ENCODE results near the gene P2RY4. TPM values are rescaled to one million over a fixed set of nuclear protein-coding genes. Genes with fewer than 3 reads are reported as not detected.

P2RY4 gene
- total and polyA plus RNA-seq, 2 of the 4 experiments (the other 2 are of a cell fraction): 0.14 TPM; not detected in 1

- Histone ChIP-seq H3K4me1 (ENCODE audit: control insufficient read depth, insufficient read depth, low read length) (no peaks in the 10 kb centered on the region; the same call in 1 of the 2 replicates), H4K5ac (ENCODE audit: low read depth, low read length) (no peak overlapping the region), H3K56ac (ENCODE audit: extremely low read depth, insufficient read depth, low read length) (no peak overlapping the region), H3K27ac (ENCODE audit: insufficient read depth, low read length) (no peak overlapping the region), H3K9ac (ENCODE audit: low read depth, low read length) (no peak overlapping the region), H2AK5ac (ENCODE audit: low read depth, low read length) (no peak overlapping the region), H3K14ac (replicated peaks; ENCODE audit: low read depth, low read length) (no peak overlapping the region), H4K20me1 (ENCODE audit: insufficient read depth, low read length) (no peaks in the 10 kb centered on the region), H3K4me3 (ENCODE audit: insufficient read depth, low read depth, low read length) (no peak overlapping the region), H3K18ac (ENCODE audit: low read depth, low read length) (no peak overlapping the region), H4K8ac (ENCODE audit: low read depth in 2 of 2, low read length in 2 of 2) (no peak overlapping the region), H3K9me1 (ENCODE audit: insufficient read depth, low read length) (no peaks in the 10 kb centered on the region), H2BK20ac (ENCODE audit: low read depth, low read length) (no peak overlapping the region), H2BK5ac (ENCODE audit: low read depth, low read length, poor library complexity, severe bottlenecking) (no peak overlapping the region), H4K91ac (ENCODE audit: insufficient read depth, low read depth, low read length) (no peak overlapping the region), H2BK15ac (ENCODE audit: low read depth, low read length) (no peak overlapping the region), H2AK9ac (replicated peaks; ENCODE audit: low read depth, low read length, poor library complexity) (no peak overlapping the region), H3K4me2 (ENCODE audit: low read depth, low read length) (no peak overlapping the region), H2AFZ (replicated peaks; ENCODE audit: low read length, poor library complexity) (no peak overlapping the region), H3K36me3 (ENCODE audit: control insufficient read depth, insufficient read depth, low read length) (no peaks in the 10 kb centered on the region), H3K9me3 (ENCODE audit: control insufficient read depth, insufficient read depth, low read length) (no peaks in the 10 kb centered on the region), H3K23ac (ENCODE audit: low read depth, low read length) (no peak overlapping the region), H3K4ac (ENCODE audit: low read depth, low read length) (no peak overlapping the region), H3K79me1 (ENCODE audit: low read depth in 1 of 2, low read length in 2 of 2) (no peaks in the 10 kb centered on the region), H3K27me3 (ENCODE audit: control insufficient read depth, insufficient read depth, low read length) (peaks cover 6% of the 10 kb centered on the region), H2BK120ac (ENCODE audit: low read depth, low read length) (no peak overlapping the region)
- TF ChIP-seq, protein P1, sequence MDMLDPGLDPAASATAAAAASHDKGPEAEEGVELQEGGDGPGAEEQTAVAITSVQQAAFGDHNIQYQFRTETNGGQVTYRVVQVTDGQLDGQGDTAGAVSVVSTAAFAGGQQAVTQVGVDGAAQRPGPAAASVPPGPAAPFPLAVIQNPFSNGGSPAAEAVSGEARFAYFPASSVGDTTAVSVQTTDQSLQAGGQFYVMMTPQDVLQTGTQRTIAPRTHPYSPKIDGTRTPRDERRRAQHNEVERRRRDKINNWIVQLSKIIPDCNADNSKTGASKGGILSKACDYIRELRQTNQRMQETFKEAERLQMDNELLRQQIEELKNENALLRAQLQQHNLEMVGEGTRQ (IDR thresholded peaks at IDR 0.05; ENCODE audit: low read depth, low read length): no peak
- no peak for TF ChIP-seq CHD1 (IDR thresholded peaks at IDR 0.05; ENCODE audit: low read depth, low read length)
- no peak for TF ChIP-seq MXI1 (IDR thresholded peaks at IDR 0.05; ENCODE audit: borderline replicate concordance, low read depth, low read length)
- no peak for TF ChIP-seq ELK1 (IDR thresholded peaks at IDR 0.05; ENCODE audit: borderline replicate concordance, low read depth, low read length)
- TF ChIP-seq SMC3 (IDR thresholded peaks at IDR 0.05; ENCODE audit: low read depth, low read length): no peak
- no peak for TF ChIP-seq FOS (IDR thresholded peaks at IDR 0.05; ENCODE audit: low read depth, low read length)
- TF ChIP-seq RCOR1 (IDR thresholded peaks at IDR 0.05; ENCODE audit: insufficient replicate concordance, low read length): no peak
- no peak for TF ChIP-seq MAZ (IDR thresholded peaks at IDR 0.05; ENCODE audit: borderline replicate concordance, low read depth, low read length)
- no peak for TF ChIP-seq POLR2A (IDR thresholded peaks at IDR 0.05; ENCODE audit: low read depth, low read length)
- TF ChIP-seq RFX5 (IDR thresholded peaks at IDR 0.05; ENCODE audit: low read depth, low read length): no peak
- ATAC-seq (ENCODE audit: low read depth) (no peak; the same call in 1 of the 2 replicates), DNase-seq (no peak)
- in situ Hi-C loops (cut with MboI; ENCODE audit: low sequenced_read_pairs): no loop called here
- ChIA-PET CTCF (no interaction called here), POLR2A (ENCODE audit: unreplicated experiment) (no interaction called here)
- WGBS, 2 experiments (ENCODE audit: extremely low coverage in 2 of 2, insufficient read length in 1 of 2): no CpG with 5 or more reads among the region's 3 CpGs
- no TSS peak for BruUV-seq (replicated peaks)
- dilution Hi-C loops (cut with HindIII; ENCODE audit: low sequenced_read_pairs, unreplicated experiment): no loop called here
- intact Hi-C loops (cut with micrococcal nuclease): no loop called here
Observed at GRCh38 chrX:70254909-70255308, 5.1 kb downstream of the P2RY4 start.

All from IMR-90 (cell line).